ENCODE measurements around the gene CAMTA1. TPM values are rescaled to one million over a fixed set of nuclear protein-coding genes. Genes with fewer than 3 reads are reported as not detected.

Gene CAMTA1
- total and polyA plus RNA-seq, 4 donors = 18.0 to 93.5 (median 35.8) TPM

DNA sequence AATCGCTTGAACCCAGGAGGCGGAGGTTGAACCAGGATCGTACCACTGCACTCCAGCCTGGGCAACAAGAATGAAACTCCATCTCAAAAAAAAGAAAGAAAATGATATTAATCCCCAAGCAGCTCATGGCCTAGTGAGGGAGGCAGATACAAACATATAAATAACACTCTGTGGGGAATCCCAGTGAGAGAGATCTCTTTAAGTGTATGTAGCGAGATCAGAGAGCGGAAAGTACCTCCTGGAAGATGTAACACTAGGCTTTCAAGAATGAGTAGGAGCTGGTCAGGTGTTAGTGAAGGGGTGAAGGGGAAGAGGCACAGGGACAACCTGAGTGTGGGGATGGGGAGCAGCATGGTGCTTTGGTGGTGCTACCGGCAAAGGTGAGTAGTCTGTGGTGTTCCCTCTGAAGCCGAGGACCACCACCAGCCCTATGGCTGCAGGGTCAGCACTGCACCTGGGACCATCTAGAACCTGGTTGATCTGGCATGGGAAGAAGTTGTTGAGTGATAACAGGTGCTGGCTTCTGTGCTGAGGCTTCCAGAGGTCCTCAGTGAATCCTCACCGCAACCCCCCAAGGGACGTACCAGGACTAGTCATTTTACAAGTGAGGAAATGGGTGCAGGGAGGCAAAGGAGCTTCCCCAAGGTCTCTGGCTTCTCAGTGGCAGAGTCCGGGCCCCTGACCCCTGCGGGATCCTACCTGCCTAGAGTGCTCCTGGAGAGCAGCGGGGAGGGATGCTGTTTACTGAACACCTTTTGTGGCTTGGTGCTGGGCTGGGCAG lies 618.2 kb downstream of the CAMTA1 start:
- no peak overlapping the region for H3K9ac ChIP-seq (ENCODE audit: low read depth in 1 of 2, low read length in 2 of 2)
- 94% methylated on average over 12 of the region's 12 CpGs for WGBS
- no peak overlapping the region for H3K4me3 ChIP-seq (ENCODE audit: low read depth in 1 of 3, low read length in 3 of 3)
- peaks cover 0 to 4% (median 2%) of the 10 kb centered on the region in 4 donors for H3K9me3 ChIP-seq (ENCODE audit: control insufficient read depth in 4 of 4, low read length in 3 of 4)
- H3K36me3 ChIP-seq (ENCODE audit: control insufficient read depth in 4 of 4, insufficient read depth in 3 of 4, low read depth in 1 of 4, low read length in 3 of 4) = no peaks in the 10 kb centered on the region
- no peaks in the 10 kb centered on the region for H3K27me3 ChIP-seq (ENCODE audit: control insufficient read depth in 4 of 4, insufficient read depth in 4 of 4, low read length in 3 of 4)
- DNase-seq (ENCODE audit: low spot score) = peak; percentile 10
- no peak overlapping the region for H3K27ac ChIP-seq (ENCODE audit: low read depth in 1 of 2, low read length in 2 of 2)
- TF ChIP-seq NR2F2 (IDR thresholded peaks at IDR 0.05) (no peak), HNF4A (conservative IDR thresholded peaks at IDR 0.05) (no peak), EGR1 (IDR thresholded peaks at IDR 0.05; ENCODE audit: low read depth in 2 of 2) (no peak)
- H3K4me1 ChIP-seq (ENCODE audit: control insufficient read depth in 4 of 4, insufficient read depth in 4 of 4, low read length in 3 of 4) = no peaks in the 10 kb centered on the region

DNA sequence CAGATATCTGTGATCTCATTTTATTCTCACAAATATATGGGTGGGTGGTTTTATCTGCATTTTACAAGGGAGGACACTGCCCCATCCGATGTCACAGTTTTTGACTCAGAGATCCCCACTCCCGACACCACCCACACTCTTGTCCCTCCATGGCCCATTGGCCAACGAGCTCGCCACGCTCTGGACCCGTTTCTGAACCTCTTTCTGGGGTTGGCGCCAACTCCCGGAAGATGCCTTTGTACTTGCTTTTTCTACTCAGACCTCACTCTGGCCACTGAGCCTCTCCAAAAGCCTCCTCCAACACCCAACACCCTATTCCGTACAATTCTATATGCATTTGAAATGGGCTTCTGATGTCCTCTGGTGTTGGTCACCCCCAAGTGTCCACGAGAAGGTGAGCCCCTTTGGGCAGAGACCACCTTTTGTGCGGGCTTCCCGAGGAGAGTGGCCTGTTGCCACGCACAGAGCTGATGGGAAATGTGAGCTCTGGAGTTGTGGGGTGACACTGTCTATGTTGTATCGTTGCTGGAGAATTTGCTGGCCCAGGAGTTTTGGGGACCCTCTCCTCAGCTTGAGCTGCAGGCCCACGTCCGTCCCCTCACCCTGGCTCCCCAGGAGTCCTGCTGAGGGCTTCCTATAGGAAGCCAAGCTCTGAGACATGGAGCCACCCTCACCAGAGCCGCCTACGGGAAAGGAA lies 618.9 kb downstream of the CAMTA1 start:
- DNase-seq (ENCODE audit: low spot score) = peak; percentile 24
- no peak overlapping the region for H3K9ac ChIP-seq (ENCODE audit: low read depth in 1 of 2, low read length in 2 of 2)
- no peaks in the 10 kb centered on the region for H3K36me3 ChIP-seq (ENCODE audit: control insufficient read depth in 4 of 4, insufficient read depth in 3 of 4, low read depth in 1 of 4, low read length in 3 of 4)
- H3K27ac ChIP-seq (ENCODE audit: low read depth in 1 of 2, low read length in 2 of 2) = no peak overlapping the region
- peaks cover 0 to 1% (median under 1%) of the 10 kb centered on the region in 4 donors for H3K9me3 ChIP-seq (ENCODE audit: control insufficient read depth in 4 of 4, low read length in 3 of 4)
- TF ChIP-seq SP1 (IDR thresholded peaks at IDR 0.05) (no peak), TAF1 (conservative IDR thresholded peaks at IDR 0.05) (no peak), FOXA2 (IDR thresholded peaks at IDR 0.05) (no peak), RXRA (IDR thresholded peaks at IDR 0.05) (no peak), JUND (IDR thresholded peaks at IDR 0.05) (no peak)
- TF ChIP-seq, protein P1, sequence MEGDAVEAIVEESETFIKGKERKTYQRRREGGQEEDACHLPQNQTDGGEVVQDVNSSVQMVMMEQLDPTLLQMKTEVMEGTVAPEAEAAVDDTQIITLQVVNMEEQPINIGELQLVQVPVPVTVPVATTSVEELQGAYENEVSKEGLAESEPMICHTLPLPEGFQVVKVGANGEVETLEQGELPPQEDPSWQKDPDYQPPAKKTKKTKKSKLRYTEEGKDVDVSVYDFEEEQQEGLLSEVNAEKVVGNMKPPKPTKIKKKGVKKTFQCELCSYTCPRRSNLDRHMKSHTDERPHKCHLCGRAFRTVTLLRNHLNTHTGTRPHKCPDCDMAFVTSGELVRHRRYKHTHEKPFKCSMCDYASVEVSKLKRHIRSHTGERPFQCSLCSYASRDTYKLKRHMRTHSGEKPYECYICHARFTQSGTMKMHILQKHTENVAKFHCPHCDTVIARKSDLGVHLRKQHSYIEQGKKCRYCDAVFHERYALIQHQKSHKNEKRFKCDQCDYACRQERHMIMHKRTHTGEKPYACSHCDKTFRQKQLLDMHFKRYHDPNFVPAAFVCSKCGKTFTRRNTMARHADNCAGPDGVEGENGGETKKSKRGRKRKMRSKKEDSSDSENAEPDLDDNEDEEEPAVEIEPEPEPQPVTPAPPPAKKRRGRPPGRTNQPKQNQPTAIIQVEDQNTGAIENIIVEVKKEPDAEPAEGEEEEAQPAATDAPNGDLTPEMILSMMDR (IDR thresholded peaks at IDR 0.05; ENCODE audit: low read depth, low read length, missing input control) = no peak
- H3K4me1 ChIP-seq (ENCODE audit: control insufficient read depth in 4 of 4, insufficient read depth in 4 of 4, low read length in 3 of 4) = no peaks in the 10 kb centered on the region
- WGBS = 89% methylated on average over 18 of the region's 18 CpGs
- H3K27me3 ChIP-seq (ENCODE audit: control insufficient read depth in 4 of 4, insufficient read depth in 4 of 4, low read length in 3 of 4) = no peaks in the 10 kb centered on the region
- no peak overlapping the region for H3K4me3 ChIP-seq (ENCODE audit: low read depth in 1 of 3, low read length in 3 of 3)

DNA sequence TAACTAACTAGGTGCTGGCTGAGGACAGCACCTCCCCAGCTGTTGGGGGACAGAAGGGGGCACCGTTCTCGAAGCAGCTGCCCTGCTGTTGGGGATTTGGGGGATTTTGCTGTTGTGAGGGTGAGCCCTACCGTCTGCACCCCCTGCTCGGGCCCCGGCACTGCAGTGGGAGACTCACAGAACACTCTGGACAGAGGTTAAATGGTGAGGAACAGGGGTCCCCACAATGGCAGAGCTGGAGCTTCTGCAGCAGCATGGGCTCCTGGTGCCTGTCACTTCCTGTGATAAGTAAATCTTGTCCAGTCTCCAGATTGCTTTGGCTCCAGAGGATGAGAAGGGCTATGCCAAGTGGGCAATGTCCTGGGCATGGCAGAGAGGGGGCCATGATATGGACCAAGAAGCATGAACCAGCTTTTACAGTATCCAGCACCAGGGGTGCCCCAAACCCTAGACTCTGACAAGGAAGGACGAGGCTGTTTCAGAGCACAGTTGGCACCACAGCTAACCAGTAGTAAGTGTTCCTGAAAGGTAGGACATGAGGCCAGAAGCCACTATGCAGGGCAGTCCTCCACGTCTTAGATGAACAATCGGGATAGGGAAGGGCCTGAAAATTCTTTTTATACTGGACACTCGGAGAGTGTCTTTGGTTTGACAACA lies 620.7 kb downstream of the CAMTA1 start:
- no peaks in the 10 kb centered on the region for H3K36me3 ChIP-seq (ENCODE audit: control insufficient read depth in 4 of 4, insufficient read depth in 3 of 4, low read depth in 1 of 4, low read length in 3 of 4)
- 92% methylated on average over 9 of the region's 9 CpGs for WGBS
- TF ChIP-seq TAF1 (conservative IDR thresholded peaks at IDR 0.05) (no peak), HNF4G (IDR thresholded peaks at IDR 0.05) (no peak), GABPA (IDR thresholded peaks at IDR 0.05 in 1 of 2, conservative IDR thresholded peaks at IDR 0.05 in 1 of 2) (no peak), HNF4A (conservative IDR thresholded peaks at IDR 0.05) (no peak), JUND (IDR thresholded peaks at IDR 0.05) (no peak), FOXA2 (IDR thresholded peaks at IDR 0.05) (no peak)
- TF ChIP-seq, protein P1 (IDR thresholded peaks at IDR 0.05; ENCODE audit: low read depth, low read length, missing input control) = no peak
- TF ChIP-seq, protein P2, sequence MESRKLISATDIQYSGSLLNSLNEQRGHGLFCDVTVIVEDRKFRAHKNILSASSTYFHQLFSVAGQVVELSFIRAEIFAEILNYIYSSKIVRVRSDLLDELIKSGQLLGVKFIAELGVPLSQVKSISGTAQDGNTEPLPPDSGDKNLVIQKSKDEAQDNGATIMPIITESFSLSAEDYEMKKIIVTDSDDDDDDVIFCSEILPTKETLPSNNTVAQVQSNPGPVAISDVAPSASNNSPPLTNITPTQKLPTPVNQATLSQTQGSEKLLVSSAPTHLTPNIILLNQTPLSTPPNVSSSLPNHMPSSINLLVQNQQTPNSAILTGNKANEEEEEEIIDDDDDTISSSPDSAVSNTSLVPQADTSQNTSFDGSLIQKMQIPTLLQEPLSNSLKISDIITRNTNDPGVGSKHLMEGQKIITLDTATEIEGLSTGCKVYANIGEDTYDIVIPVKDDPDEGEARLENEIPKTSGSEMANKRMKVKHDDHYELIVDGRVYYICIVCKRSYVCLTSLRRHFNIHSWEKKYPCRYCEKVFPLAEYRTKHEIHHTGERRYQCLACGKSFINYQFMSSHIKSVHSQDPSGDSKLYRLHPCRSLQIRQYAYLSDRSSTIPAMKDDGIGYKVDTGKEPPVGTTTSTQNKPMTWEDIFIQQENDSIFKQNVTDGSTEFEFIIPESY (IDR thresholded peaks at IDR 0.05) = no peak
- no peak overlapping the region for H3K9ac ChIP-seq (ENCODE audit: low read depth in 1 of 2, low read length in 2 of 2)
- H3K27me3 ChIP-seq (ENCODE audit: control insufficient read depth in 4 of 4, insufficient read depth in 4 of 4, low read length in 3 of 4) = no peaks in the 10 kb centered on the region
- no peaks in the 10 kb centered on the region for H3K4me1 ChIP-seq (ENCODE audit: control insufficient read depth in 4 of 4, insufficient read depth in 4 of 4, low read length in 3 of 4)
- DNase-seq (ENCODE audit: low spot score) = peak; percentile 27
- no peak overlapping the region for H3K4me3 ChIP-seq (ENCODE audit: low read depth in 1 of 3, low read length in 3 of 3)
- no peak overlapping the region for H3K27ac ChIP-seq (ENCODE audit: low read depth in 1 of 2, low read length in 2 of 2)
- H3K9me3 ChIP-seq (ENCODE audit: control insufficient read depth in 4 of 4, low read length in 3 of 4) = no peaks in the 10 kb centered on the region

All from liver (tissue), 9 donors.